Stimulated activated CD8-positive, alpha-beta memory T cell treated with anti-CD3 and anti-CD28 coated beads, Interleukin-7, amount 100 ng/mL, for 24 hours (primary cell): ENCODE results near the gene MMP23B.

Source experiments
- DNase-seq: peaks from one replicate; pipeline ENCODE4 v3.0.0-alpha.2; 2020; ENCODE audit warnings: low read depth

Gene MMP23B

GRCh38 chr1:1602968-1603506, 28.9 kb upstream of the MMP23B start:
- DNase-seq: no peak

- no peak for DNase-seq
Measured at GRCh38 chr1:1603671-1604373, 28.2 kb upstream of the MMP23B start.

GRCh38 chr1:1604374-1605033, 27.5 kb upstream of the MMP23B start:
- no peak for DNase-seq

GRCh38 chr1:1605034-1605591, 26.9 kb upstream of the MMP23B start:
- no peak for DNase-seq

GRCh38 chr1:1605724-1606123, 26.2 kb upstream of the MMP23B start:
- no peak for DNase-seq

GRCh38 chr1:1606232-1606631, 25.7 kb upstream of the MMP23B start:
- DNase-seq: no peak

GRCh38 chr1:1609822-1610485, 22.0 kb upstream of the MMP23B start:
- DNase-seq: no peak

- no peak for DNase-seq
Measured at GRCh38 chr1:1610796-1611195, 21.2 kb upstream of the MMP23B start.

- no peak for DNase-seq
Measured at GRCh38 chr1:1612104-1612400, 19.9 kb upstream of the MMP23B start.

- no peak for DNase-seq
Measured at GRCh38 chr1:1613509-1614082, 18.4 kb upstream of the MMP23B start.

- no peak for DNase-seq
Measured at GRCh38 chr1:1614204-1614953, 17.6 kb upstream of the MMP23B start.

GRCh38 chr1:1614954-1615255, 17.1 kb upstream of the MMP23B start:
- DNase-seq: no peak

GRCh38 chr1:1615256-1616044, 16.5 kb upstream of the MMP23B start, which contains the start of gene MIB2:
TSS of gene MIB2 (plus strand) at chr1:1615500. CDS start at chr1:1623453, 7,953 bp downstream.
- DNase-seq: peak; percentile 92

- no peak for DNase-seq
Measured at GRCh38 chr1:1616045-1616790, 15.8 kb upstream of the MMP23B start.

- DNase-seq: no peak
Measured at GRCh38 chr1:1616838-1617237, 15.1 kb upstream of the MMP23B start.

GRCh38 chr1:1617516-1617915, 14.5 kb upstream of the MMP23B start:
- no peak for DNase-seq

- no peak for DNase-seq
Measured at GRCh38 chr1:1617925-1618324, 14.0 kb upstream of the MMP23B start.

GRCh38 chr1:1618396-1619068, 13.4 kb upstream of the MMP23B start:
- DNase-seq: no peak

GRCh38 chr1:1619917-1620361, 12.0 kb upstream of the MMP23B start:
- no peak for DNase-seq
